Aorta (tissue), 5 donors: ENCODE data around the gene APOE. TPM values are rescaled to one million over a fixed set of nuclear protein-coding genes. Genes with fewer than 3 reads are reported as not detected.
"Not testable (repeated sequence)": the region's sequence is repeated elsewhere in the genome, so short reads cannot be mapped to it uniquely, and the experiment has no call there.

Experiments
- ATAC-seq: fragments of 200-7000 bp; cut with Tn5 transposase; one replicate; pipeline ENCODE4 v1.9.1; 2022; ENCODE audit warnings: moderate library complexity; ENCODE audit not compliant: low FRiP score
- DNase-seq, 2 donors: peaks; one replicate each; pipeline ENCODE4 v3.0.0-alpha.2; 2020
- H3K27ac ChIP-seq, 2 donors: one replicate each; pipeline ENCODE4 v1.5.1; 2013; ENCODE audit warnings: low read length in 2 of 2, mild to moderate bottlenecking in 2 of 2, moderate library complexity in 2 of 2, control low read depth in 1 of 2, inconsistent platforms in 1 of 2, low read depth in 1 of 2
- H3K27me3 ChIP-seq, 2 donors: one replicate each; pipeline ENCODE4 v1.6.1; 2013; ENCODE audit warnings: control low read depth in 1 of 2, low read length in 1 of 2, mild to moderate bottlenecking in 1 of 2, moderate library complexity in 1 of 2; ENCODE audit not compliant: insufficient read depth in 2 of 2, control insufficient read depth in 1 of 2
- H3K36me3 ChIP-seq, 2 donors: one replicate each; pipeline ENCODE4 v1.6.1; 2013; ENCODE audit warnings: control low read depth in 1 of 2, low read length in 1 of 2, mild to moderate bottlenecking in 1 of 2; ENCODE audit not compliant: insufficient read depth in 2 of 2, control insufficient read depth in 1 of 2
- H3K4me1 ChIP-seq, 2 donors: one replicate each; pipeline ENCODE4 v1.6.1; 2013; ENCODE audit warnings: low read length in 2 of 2, control low read depth in 1 of 2, mild to moderate bottlenecking in 1 of 2, moderate library complexity in 1 of 2; ENCODE audit not compliant: insufficient read depth in 2 of 2, control insufficient read depth in 1 of 2
- H3K4me3 ChIP-seq, 2 donors: one replicate each; pipeline ENCODE4 v1.5.1; 2013; ENCODE audit warnings: low read length in 2 of 2, control low read depth in 1 of 2, mild to moderate bottlenecking in 1 of 2
- H3K9me3 ChIP-seq: one replicate; pipeline ENCODE4 v1.6.1; 2013; ENCODE audit warnings: mild to moderate bottlenecking, low read length; ENCODE audit not compliant: control insufficient read depth
- WGBS, 2 donors: extraction: QIAGEN DNeasy Blood & Tissue Kit; methylation state at CpG; one replicate each; pipeline ENCODE4 v1.1.7; 2013; 5-methylcytosine and 5-hydroxymethylcytosine counted together
- intact Hi-C, 2 donors: fragments of 100-400 bp; cut with DNase I; formaldehyde crosslinking; loops; one replicate each; pipeline versions ENCODE4 v1.14.2 to v1.15.0; 2022
- polyA plus RNA-seq, 2 donors: library from polyadenylated mRNA; stranded (reverse); fragments of 200-250 nt; gene quantifications; one replicate each; pipeline ENCODE4 v1.2.3, GENCODE V29; 2013
- total RNA-seq, 2 donors: library from RNA; stranded (reverse); fragmentation: NEBNext Ultra II Directional; extraction: Animal tissue kit (Norgen Biotek cat#: 25700); gene quantifications; one replicate each; pipeline ENCODE4 v1.2.1, GENCODE V29; 2021
- donor health status: healthy with polysubstance abuse.
- donor health status: Bipolar disorder and iron deficiency.
- donor health status: DM: no; HTN: no; CAD: no.
- donor health status: DM: no; HTN: no; CAD: no.
- donor health status: DM: yes; HTN: yes; CAD: no.

Gene APOE
- total and polyA plus RNA-seq, 4 donors: 96.1 to 455 (median 156) TPM

DNA sequence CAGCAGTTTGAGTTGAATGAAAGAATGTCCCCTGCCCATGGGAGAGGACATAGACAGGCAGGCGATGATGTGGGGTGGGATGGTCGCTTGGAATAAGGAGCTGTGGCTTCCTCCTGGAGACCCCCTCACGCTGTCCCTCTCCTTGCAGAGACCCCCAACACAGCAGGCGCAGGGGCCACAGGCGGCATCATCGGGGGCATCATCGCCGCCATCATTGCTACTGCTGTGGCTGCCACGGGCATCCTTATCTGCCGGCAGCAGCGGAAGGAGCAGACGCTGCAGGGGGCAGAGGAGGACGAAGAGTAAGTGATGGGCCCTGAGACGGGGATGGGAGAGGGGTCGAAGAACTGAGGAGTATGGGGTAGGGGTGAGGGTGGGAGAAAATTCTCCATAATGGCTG, 23.5 kb upstream of the APOE start:
- ATAC-seq (no peak), DNase-seq (no peak)
- H3K27ac ChIP-seq: no peak overlapping the region
- H3K4me1 ChIP-seq: no peaks in the 10 kb centered on the region
- H3K27me3 ChIP-seq: no peaks in the 10 kb centered on the region
- no peak overlapping the region for H3K4me3 ChIP-seq
- H3K9me3 ChIP-seq: no peaks in the 10 kb centered on the region
- H3K36me3 ChIP-seq: no peaks in the 10 kb centered on the region
- intact Hi-C loops: no loop called here
- WGBS, 2 donors: 86 to 88% methylated on average over 14 to 15 of the region's 15 CpGs

- ATAC-seq, intact Hi-C loops: not testable (repeated sequence)
- 86 to 90% methylated on average over 19 of the region's 19 CpGs for WGBS, 2 donors
Measured at GRCh38 chr19:44882619-44883397, 22.8 kb upstream of the APOE start.

GRCh38 chr19:44883922-44884321, 21.7 kb upstream of the APOE start:
- peak overlapping the region in 1 of 2 donors; percentile 47 for H3K27ac ChIP-seq
- H3K9me3 ChIP-seq: no peaks in the 10 kb centered on the region
- no peaks in the 10 kb centered on the region for H3K27me3 ChIP-seq
- intact Hi-C loops: no loop called here
- DNase-seq (no peak), ATAC-seq (no peak)
- 35 to 40% methylated on average over 5 of the region's 5 CpGs for WGBS, 2 donors
- H3K36me3 ChIP-seq: peaks cover 0 to 1% of the 10 kb centered on the region in 2 donors
- H3K4me3 ChIP-seq: no peak overlapping the region
- no peaks in the 10 kb centered on the region for H3K4me1 ChIP-seq

More at GRCh38 chr19:44882619-44883397, 22.8 kb upstream of the APOE start:
- H3K27ac ChIP-seq, DNase-seq, H3K4me1 ChIP-seq, H3K36me3 ChIP-seq, H3K9me3 ChIP-seq, H3K4me3 ChIP-seq, H3K27me3 ChIP-seq: not testable (repeated sequence)

- ATAC-seq: no peak
- no peaks in the 10 kb centered on the region for H3K9me3 ChIP-seq
- WGBS, 2 donors: 88 to 91% methylated on average over 4 of the region's 4 CpGs
- peak overlapping the region in 1 of 2 donors; percentile 28 for H3K27ac ChIP-seq
- H3K4me1 ChIP-seq: no peaks in the 10 kb centered on the region
- no peak overlapping the region for H3K4me3 ChIP-seq
- no peaks in the 10 kb centered on the region for H3K27me3 ChIP-seq
- intact Hi-C loops: no loop called here
- peaks cover 0 to 1% of the 10 kb centered on the region in 2 donors for H3K36me3 ChIP-seq
- no peak for DNase-seq
Measured at GRCh38 chr19:44884566-44884965, 21.0 kb upstream of the APOE start.

- Histone ChIP-seq H3K27ac (no peak overlapping the region), H3K9me3 (no peaks in the 10 kb centered on the region), H3K4me3 (no peak overlapping the region), H3K36me3 (peaks cover 0 to 1% of the 10 kb centered on the region in 2 donors), H3K27me3 (no peaks in the 10 kb centered on the region), H3K4me1 (no peaks in the 10 kb centered on the region)
- WGBS, 2 donors: 91% methylated on average over 6 of the region's 6 CpGs
- DNase-seq (peak in 1 of 2 donors; percentile 63), ATAC-seq (no peak)
- intact Hi-C loops: loop anchor here in 1 of 2 donors (5.0 kb wide), 1 partner anchor 34 kb away; no protein-coding TSS in a partner anchor
Measured at GRCh38 chr19:44886141-44886540, 19.5 kb upstream of the APOE start.

DNA sequence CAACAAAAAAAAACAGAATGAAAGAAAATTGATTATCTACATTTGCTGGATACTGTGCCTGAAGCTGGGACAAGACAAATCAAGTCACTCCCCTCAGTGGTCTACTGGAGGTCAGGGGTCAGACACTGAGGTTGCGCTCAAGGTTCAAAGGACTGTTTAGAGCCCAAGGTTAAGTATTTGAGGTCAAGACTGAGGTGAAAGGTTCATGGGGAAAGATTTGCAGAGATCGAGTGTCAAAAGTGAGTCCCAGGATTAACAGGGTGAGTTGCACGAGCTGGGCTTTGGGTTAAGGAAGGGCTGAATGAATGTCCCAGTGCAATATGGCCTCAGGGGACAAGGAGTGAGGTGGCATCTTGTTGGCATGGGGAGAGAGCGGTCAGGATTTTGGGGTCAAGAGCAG, 17.9 kb upstream of the APOE start:
- 83 to 88% methylated on average over 4 of the region's 4 CpGs for WGBS, 2 donors
- no peak for ATAC-seq

DNA sequence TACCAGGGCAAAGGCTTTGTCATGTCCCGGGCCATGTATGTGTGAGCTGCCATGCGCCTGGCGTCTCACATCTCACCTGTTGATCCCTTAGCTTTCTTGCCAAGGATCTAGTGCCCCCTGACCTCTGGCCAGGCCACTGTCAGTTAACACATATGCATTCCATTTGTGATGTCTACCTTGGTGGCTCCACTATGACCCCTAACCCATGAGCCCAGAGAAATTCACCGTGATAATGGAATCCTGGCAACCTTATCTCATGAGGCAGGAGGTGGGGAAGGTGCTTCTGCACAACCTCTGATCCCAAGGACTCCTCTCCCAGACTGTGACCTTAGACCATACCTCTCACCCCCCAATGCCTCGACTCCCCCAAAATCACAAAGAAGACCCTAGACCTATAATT, 17.3 kb upstream of the APOE start:
- 87 to 91% methylated on average over 5 of the region's 5 CpGs for whole genome bisulfite sequencing, 2 donors

More for the DNA sequence above, 17.9 kb upstream of the APOE start:
- intact Hi-C loops: loop anchor here in 1 of 2 donors (5.0 kb wide), 1 partner anchor 35 kb away; no protein-coding TSS in a partner anchor
- no peak overlapping the region for H3K4me3 ChIP-seq
- no peaks in the 10 kb centered on the region for H3K27me3 ChIP-seq
- no peak for DNase-seq
- H3K27ac ChIP-seq: no peak overlapping the region
- no peaks in the 10 kb centered on the region for H3K4me1 ChIP-seq
- H3K9me3 ChIP-seq: no peaks in the 10 kb centered on the region
- peaks cover 0 to 1% of the 10 kb centered on the region in 2 donors for H3K36me3 ChIP-seq

GRCh38 chr19:44889830-44890365, 15.7 kb upstream of the APOE start:
- 47 to 48% methylated on average over 17 of the region's 17 CpGs for WGBS, 2 donors
- peak overlapping the region in 1 of 2 donors; percentile 33 for H3K4me3 ChIP-seq
- H3K36me3 ChIP-seq: peaks cover 0 to 1% of the 10 kb centered on the region in 2 donors
- ATAC-seq: no peak
- H3K4me1 ChIP-seq: no peaks in the 10 kb centered on the region
- DNase-seq: no peak
- no peak overlapping the region for H3K27ac ChIP-seq
- no peaks in the 10 kb centered on the region for H3K27me3 ChIP-seq
- H3K9me3 ChIP-seq: no peaks in the 10 kb centered on the region
- intact Hi-C loops: loop anchor here (2.0 to 5.0 kb wide), 2 partner anchors 38 to 41 kb away; no protein-coding TSS in a partner anchor

More for the DNA sequence above, 17.3 kb upstream of the APOE start:
- H3K4me1 ChIP-seq, H3K27ac ChIP-seq, H3K36me3 ChIP-seq, H3K27me3 ChIP-seq, H3K9me3 ChIP-seq, ATAC-seq, H3K4me3 ChIP-seq, DNase-seq: not testable (repeated sequence)
- intact Hi-C loops: loop anchor here in 1 of 2 donors (5.0 kb wide), 1 partner anchor 36 kb away; no protein-coding TSS in a partner anchor
